Mesenteric fat pad (tissue), 1 donor: ENCODE measurements around the gene ITCH. TPM values are rescaled to one million over a fixed set of nuclear protein-coding genes. Genes with fewer than 3 reads are reported as not detected.
A peak's percentile ranks its signal among the peaks of the same experiment; 100 is the strongest.
"Not testable (repeated sequence)": the region's sequence is repeated elsewhere in the genome, so short reads cannot be mapped to it uniquely, and the experiment has no call there.

Source experiments
- DNase-seq: peaks from one replicate; pipeline ENCODE4 v3.0.0-alpha.2; 2020; ENCODE audit warnings: low spot score
- total RNA-seq: library from RNA; stranded (reverse); fragmentation: NEBNext Ultra II Directional; extraction: Animal tissue kit (Norgen Biotek cat#: 25700); gene quantifications from one replicate; pipeline ENCODE4 v1.2.1, GENCODE V29; 2021
- donor health status: DM: yes; HTN: yes; CAD: no.

Gene ITCH
- total RNA-seq, 1 donor from 2014 or later = 68.2 TPM

DNA sequence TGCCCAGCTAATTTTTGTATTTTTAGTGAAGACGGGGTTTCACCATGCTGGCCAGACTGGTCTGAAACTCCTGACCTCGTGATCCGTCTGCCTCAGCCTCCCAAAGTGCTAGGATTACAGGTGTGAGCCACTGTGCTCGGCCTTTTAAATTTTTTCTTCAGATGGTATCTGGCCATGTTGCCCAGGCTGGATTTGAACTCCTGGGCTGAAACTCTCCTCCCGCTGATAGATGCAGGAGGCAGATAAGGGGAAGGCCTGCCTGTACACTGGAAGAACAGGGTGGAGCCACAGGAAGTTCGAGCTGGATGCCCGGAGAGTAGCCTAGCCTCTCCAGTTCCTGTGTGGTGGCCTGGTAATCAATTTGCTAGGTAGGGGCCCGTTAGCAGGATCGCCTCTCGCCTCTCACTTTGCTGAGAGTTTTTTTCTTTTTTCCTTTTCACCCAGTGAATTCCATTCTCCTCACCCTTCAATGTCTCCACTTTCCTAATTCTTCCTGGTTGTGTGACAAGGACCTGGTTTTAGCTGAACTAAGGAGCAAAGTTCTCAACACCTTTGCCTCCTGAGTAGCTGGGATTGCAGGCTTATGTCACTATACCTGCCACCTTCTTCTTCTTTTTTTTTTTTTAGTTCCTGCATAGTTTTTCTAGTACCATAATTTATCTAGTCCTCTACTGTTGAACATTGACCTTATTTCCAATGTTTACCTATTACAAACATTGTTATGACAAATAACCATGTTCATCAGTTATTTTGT lies 19.4 kb upstream of the ITCH start:
- no peak for DNase-seq

DNA sequence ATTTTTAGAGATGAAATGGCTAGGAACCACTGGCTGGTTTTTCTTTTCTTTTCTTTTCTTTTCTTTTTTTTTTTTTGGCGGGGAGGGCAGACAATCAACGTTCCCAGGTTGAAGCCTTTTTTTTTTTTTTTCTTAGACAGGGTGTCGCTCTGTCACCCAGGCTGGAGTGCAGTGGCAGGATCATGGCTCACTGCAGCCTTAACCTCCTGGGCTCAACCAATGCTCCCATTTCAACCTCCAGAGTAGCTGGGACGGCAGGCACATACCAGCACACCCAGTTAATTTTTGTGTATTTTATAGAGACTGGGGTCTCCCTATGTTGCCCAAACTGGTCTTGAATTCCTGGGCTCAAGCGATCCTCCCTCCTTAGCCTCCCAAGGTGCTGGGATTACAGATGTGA lies 18.8 kb upstream of the ITCH start:
- DNase-seq = no peak

GRCh38 chr20:34345402-34345736 lies 17.7 kb upstream of the ITCH start:
- no peak for DNase-seq

- not testable (repeated sequence) for DNase-seq
These were observed 17.1 kb upstream of the ITCH start for GRCh38 chr20:34345839-34346532.

GRCh38 chr20:34346533-34346865 lies 16.6 kb upstream of the ITCH start:
- DNase-seq = not testable (repeated sequence)

DNA sequence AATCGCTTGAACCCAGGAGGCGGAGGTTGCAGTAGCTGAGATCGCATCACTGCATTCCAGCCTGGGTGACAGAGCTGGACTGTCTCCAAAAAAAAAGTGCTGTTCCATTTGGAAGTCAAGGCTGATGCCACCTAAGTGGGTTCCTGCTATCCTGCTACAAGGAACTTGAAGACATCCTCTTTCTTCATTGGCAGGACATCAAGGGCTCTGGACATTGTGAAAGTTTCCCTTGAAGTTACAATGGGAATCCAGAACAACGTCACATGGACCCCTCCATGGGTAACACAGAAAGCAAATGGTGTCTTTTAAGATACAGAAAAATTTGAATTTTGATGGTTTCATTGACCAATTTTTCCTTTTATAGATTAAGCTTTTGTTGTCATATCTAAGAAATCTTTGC lies 15.5 kb upstream of the ITCH start:
- no peak for DNase-seq

DNA sequence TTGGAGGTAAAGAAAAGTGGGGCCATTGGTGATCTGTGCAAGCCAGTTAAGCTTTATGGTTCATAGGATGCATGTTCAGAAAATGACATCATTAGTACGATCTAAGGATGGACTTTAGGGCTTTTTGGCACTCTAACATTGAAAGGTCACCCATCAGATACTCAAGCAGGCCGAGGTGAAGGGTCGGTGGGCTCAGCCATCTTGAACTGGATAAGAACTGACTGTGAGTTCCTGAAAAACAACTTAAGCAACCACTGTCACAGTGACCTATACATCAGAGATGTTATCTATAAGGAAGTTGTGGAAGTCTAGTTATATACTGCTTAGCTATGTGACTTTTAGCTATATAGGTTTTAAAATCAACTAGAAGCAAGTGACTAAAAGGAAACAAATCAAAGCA lies 13.0 kb upstream of the ITCH start:
- DNase-seq = no peak

GRCh38 chr20:34353467-34353866 lies 9.6 kb upstream of the ITCH start:
- DNase-seq = not testable (repeated sequence)

DNA sequence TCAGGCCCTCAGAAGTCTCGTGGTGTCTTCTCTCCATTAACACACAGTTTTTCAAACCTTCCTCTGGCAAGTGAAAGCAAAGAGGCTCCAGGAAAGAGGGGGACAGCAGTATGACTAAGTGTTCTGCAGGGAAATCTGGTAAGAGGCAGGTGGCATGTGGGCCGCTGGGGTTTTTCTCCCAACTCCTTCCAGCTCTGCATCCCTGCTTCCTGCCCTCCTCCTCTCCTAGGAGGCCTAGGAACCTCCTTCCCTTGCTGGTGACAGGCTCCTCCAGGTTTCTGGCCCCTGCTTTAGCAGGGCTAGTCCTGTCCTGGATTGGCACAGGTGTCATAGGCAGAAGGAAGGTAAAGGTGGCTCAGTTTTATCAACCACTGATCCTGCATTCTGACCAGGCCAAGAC lies 7.6 kb upstream of the ITCH start:
- no peak for DNase-seq

DNA sequence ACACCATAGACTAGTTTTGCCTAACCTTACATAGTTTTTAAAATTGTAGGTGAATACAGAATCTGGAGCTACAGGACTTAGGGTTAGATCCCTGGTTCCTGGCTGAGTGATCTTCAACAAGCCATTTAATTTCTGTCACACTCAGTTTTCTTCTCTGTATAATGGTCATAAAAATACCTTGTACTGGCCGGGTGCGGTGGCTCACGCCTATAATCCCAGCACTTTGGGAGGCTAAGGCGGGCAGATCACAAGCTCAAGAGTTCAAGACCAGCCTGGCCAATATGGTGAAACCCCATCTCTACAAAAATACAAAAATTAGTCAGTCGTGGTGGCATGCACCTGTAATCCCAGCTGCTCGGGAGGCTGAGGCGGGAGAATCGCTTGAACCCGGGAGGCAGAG lies 3.3 kb upstream of the ITCH start:
- DNase-seq = not testable (repeated sequence)

DNA sequence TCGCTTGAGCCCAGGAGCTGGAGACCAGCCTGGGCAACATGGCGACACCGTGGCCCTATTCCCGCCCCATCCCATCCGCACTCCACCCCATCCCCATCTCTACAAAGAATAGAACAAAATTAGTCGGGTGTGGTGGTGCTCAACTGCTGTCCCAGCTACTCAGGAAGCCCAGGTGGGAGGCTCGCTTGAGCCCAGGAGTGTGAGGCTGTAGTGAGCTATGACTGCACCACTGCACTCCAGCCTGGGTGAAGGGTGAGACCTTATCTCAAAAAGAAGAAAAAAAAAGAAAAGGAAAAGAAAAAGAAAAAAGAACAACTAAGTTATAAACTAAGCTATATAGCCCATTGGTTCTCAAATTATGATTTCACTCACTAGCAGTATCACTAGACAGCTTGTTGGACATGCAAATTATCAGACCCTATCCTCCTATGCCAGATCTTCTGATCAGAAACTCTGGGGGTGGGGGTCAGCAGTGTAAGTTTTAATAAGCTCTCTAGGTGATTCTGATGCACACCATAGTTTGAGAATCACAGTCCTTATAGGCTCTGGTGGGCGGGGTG lies 491 bp upstream of the ITCH start:
- DNase-seq = no peak

DNA sequence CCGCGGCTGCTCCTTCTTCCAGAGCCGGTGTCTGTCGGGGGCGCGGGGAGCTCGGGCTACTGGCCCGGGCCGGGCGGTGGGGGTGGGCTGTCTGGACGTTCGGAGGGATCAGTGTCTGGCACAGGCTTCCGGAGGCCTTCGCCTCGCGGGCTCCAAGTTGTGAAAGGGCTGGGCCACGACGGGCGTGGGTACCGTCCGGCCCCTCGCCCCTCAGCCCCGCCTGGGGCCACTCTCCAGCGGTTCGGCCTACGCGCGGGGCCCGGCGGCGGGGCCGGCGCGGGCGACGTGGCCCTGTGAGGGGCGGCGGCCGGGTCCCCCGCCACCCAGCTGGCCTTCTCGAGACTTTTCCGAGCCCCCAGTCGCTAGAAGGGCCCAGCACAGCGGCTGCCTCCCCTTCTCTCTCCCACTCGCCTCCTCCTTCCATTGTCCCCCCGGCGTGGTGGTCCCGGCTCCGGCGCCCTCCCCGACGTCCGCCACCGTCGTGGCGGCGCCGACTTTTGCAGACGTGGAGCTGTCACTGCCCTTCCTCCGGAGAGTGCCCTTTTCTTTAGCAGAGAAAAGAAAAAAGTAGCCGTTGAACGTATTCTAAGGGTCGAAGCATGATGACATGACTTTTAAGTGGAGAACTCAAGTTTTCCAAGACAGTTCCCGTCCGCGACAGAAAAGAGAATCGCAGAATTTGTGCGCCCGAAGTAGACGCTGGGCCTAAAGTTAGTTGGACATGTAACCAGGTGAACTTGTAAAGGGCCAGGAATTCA lies 571 bp downstream of the ITCH start:
- DNase-seq = no peak

- DNase-seq = no peak
These were observed 1.1 kb downstream of the ITCH start for GRCh38 chr20:34364223-34364506.

GRCh38 chr20:34365765-34366213 lies 2.7 kb downstream of the ITCH start:
- no peak for DNase-seq

GRCh38 chr20:34367155-34367554 lies 4.1 kb downstream of the ITCH start:
- no peak for DNase-seq

GRCh38 chr20:34367911-34368310 lies 4.8 kb downstream of the ITCH start:
- DNase-seq = not testable (repeated sequence)

- no peak for DNase-seq
These were observed 5.5 kb downstream of the ITCH start for GRCh38 chr20:34368547-34368946.

GRCh38 chr20:34369265-34369664 lies 6.2 kb downstream of the ITCH start:
- no peak for DNase-seq

DNA sequence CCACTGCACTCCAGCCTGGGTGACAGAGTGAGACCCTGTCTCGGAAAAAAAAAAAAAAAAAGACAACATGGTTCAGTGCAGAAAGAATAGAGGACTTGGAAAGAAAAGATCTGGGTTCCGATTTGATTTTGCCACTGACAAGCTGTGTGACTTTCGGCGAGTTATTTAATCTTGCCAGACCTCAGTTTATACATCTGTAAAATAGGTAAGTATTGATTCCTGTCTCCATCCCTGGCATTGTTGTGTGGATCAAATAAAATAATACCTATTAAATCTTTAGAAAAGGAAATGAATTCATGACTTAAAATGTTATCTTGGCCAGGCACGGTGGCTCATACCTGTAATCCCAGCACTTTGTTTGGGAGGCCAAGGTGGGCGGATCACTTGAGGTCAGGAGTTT lies 7.0 kb downstream of the ITCH start:
- no peak for DNase-seq

- DNase-seq = no peak
These were observed 10.4 kb downstream of the ITCH start for GRCh38 chr20:34373445-34373844.

DNA sequence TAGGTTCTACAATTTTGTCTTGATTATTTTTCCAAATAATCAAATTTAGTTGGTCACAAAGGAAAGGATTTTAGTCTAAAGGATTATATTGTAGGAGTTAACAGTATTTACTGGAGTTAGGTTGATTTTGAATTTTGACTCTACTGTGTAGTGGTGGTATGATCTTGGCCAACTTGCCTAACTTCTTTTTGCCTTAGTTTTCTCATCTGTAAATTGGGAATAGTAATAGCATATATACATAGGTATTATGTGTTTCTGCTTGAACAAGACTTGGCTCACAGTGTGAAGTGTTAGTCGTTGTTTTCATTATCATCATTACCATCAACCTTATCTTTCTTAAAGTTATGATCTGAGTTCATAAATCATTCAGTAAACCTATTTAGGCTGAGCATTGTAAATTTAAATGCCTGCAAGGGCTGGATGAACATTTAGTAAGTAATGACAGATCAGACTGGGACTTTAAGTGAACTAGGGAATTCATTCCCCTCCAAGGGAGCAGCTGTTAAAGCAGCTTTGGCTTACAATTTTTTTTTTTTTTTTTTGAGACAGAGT lies 11.2 kb downstream of the ITCH start:
- no peak for DNase-seq

DNA sequence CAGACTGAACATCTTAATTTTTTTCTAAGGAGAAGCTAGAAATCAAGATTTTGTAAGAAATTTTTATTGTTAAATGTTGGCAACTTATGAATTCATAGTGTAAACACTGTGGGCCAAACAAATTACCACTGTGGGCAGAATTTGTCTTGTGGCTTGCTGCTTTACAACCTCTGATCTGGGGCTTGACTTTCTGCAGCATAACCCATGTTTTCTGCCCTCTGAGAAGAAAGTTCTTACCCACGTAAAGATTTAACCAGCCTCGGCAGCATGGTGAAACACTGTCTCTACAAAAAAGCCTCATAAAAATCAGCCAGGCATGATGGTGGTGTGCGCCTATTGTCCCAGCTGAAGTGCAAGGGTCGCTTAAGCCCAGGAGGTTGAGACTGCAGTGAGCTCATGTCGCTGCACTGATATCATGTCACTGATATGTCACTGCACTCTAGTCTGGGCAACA lies 12.9 kb downstream of the ITCH start:
- DNase-seq = peak; percentile 26
